Measurements from ENCODE around the gene MEGF11.

The MEGF11 gene

GRCh38 chr15:66016199-66016598 lies 237.4 kb downstream of the MEGF11 start:
- no peaks in the 10 kb centered on the region; the same call in 1 of the 2 replicates for H4K20me1 ChIP-seq (ENCODE audit: insufficient read depth, low read length)
- TF ChIP-seq EZH2phosphoT487 (IDR thresholded peaks at IDR 0.05; ENCODE audit: low read depth) (no peak), CTCF (IDR thresholded peaks at IDR 0.05; ENCODE audit: low read depth, low read length) (no peak)
- no peak overlapping the region for H3K9ac ChIP-seq (ENCODE audit: low read length)
- no peak overlapping the region for H3K27ac ChIP-seq (ENCODE audit: low read length)
- H3K9me3 ChIP-seq (ENCODE audit: insufficient read depth, low read length), result no peaks in the 10 kb centered on the region
- H3K4me3 ChIP-seq (ENCODE audit: low read length), result no peak overlapping the region
- H3K36me3 ChIP-seq (replicated peaks; ENCODE audit: low read depth, low read length), result no peaks in the 10 kb centered on the region
- peaks cover 23% of the 10 kb centered on the region for H3K27me3 ChIP-seq (ENCODE audit: low read depth, low read length)
- H3K4me2 ChIP-seq (ENCODE audit: low read length), result no peak overlapping the region
- no peaks in the 10 kb centered on the region for H3K79me2 ChIP-seq (ENCODE audit: low read length)
- H3K4me1 ChIP-seq (ENCODE audit: low read length), result no peaks in the 10 kb centered on the region
- no peak overlapping the region for H2AFZ ChIP-seq (ENCODE audit: low read depth, low read length)

- Histone ChIP-seq H3K4me1 (ENCODE audit: low read length) (no peaks in the 10 kb centered on the region), H4K20me1 (ENCODE audit: insufficient read depth, low read length) (no peaks in the 10 kb centered on the region; the same call in 1 of the 2 replicates), H3K27me3 (ENCODE audit: low read depth, low read length) (peaks cover 20% of the 10 kb centered on the region), H3K27ac (ENCODE audit: low read length) (no peak overlapping the region), H3K9me3 (ENCODE audit: insufficient read depth, low read length) (no peaks in the 10 kb centered on the region), H3K79me2 (ENCODE audit: low read length) (no peaks in the 10 kb centered on the region), H3K9ac (ENCODE audit: low read length) (no peak overlapping the region), H3K4me3 (ENCODE audit: low read length) (no peak overlapping the region), H2AFZ (ENCODE audit: low read depth, low read length) (no peak overlapping the region), H3K36me3 (replicated peaks; ENCODE audit: low read depth, low read length) (no peaks in the 10 kb centered on the region), H3K4me2 (ENCODE audit: low read length) (no peak overlapping the region)
- TF ChIP-seq EZH2phosphoT487 (IDR thresholded peaks at IDR 0.05; ENCODE audit: low read depth) (no peak), CTCF (IDR thresholded peaks at IDR 0.05; ENCODE audit: low read depth, low read length) (no peak)
Measured at GRCh38 chr15:66014635-66015182, 238.8 kb downstream of the MEGF11 start.

- TF ChIP-seq CTCF (IDR thresholded peaks at IDR 0.05; ENCODE audit: low read depth, low read length), result no peak
- Histone ChIP-seq H3K9ac (ENCODE audit: low read length) (no peak overlapping the region), H3K36me3 (replicated peaks; ENCODE audit: low read depth, low read length) (no peaks in the 10 kb centered on the region), H3K4me1 (ENCODE audit: low read length) (no peaks in the 10 kb centered on the region), H3K27me3 (ENCODE audit: low read depth, low read length) (peaks cover 20% of the 10 kb centered on the region), H2AFZ (ENCODE audit: low read depth, low read length) (no peak overlapping the region), H3K79me2 (ENCODE audit: low read length) (no peaks in the 10 kb centered on the region), H3K27ac (ENCODE audit: low read length) (no peak overlapping the region), H3K4me3 (ENCODE audit: low read length) (no peak overlapping the region), H4K20me1 (ENCODE audit: insufficient read depth, low read length) (no peaks in the 10 kb centered on the region; the same call in 1 of the 2 replicates), H3K9me3 (ENCODE audit: insufficient read depth, low read length) (no peaks in the 10 kb centered on the region), H3K4me2 (ENCODE audit: low read length) (no peak overlapping the region)
Measured at GRCh38 chr15:66014022-66014421, 239.5 kb downstream of the MEGF11 start.

DNA sequence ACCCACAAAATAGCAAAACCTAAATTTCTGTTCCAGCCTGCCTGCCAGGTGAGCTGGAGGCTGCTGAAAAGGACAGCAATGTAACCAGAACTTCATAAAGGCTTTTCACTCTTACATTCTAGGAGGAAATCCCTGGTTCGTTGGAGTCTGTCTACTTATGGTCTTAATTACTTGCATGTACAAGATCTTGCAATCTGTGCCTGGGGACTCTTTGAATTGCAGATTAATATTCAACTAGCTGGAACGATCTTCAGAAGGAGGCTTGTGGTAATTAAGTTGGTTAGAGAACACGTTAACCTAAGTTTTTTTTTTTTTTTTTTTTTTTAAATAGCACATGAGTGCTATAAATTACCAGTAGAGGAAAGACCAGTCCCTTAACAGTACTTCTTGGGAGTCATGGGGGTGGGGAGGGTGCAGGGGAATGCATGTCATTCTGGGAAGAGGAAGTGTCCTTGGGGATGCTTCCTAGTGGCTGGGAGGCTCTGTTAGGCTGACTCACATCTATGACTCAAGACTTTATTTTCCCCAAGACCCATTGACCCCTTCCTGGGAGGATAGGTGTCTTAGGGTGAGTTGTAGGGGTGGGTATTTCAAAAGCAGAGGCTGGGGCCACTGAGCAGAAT lies 244.5 kb downstream of the MEGF11 start:
- Histone ChIP-seq H3K36me3 (replicated peaks; ENCODE audit: low read depth, low read length) (no peaks in the 10 kb centered on the region), H3K9me3 (ENCODE audit: insufficient read depth, low read length) (no peaks in the 10 kb centered on the region), H3K27me3 (ENCODE audit: low read depth, low read length) (peaks cover 20% of the 10 kb centered on the region), H2AFZ (ENCODE audit: low read depth, low read length) (no peak overlapping the region), H3K4me2 (ENCODE audit: low read length) (no peak overlapping the region), H3K27ac (ENCODE audit: low read length) (no peak overlapping the region), H3K4me1 (ENCODE audit: low read length) (no peaks in the 10 kb centered on the region), H3K79me2 (ENCODE audit: low read length) (no peaks in the 10 kb centered on the region), H4K20me1 (ENCODE audit: insufficient read depth, low read length) (peaks cover 9% of the 10 kb centered on the region), H3K4me3 (ENCODE audit: low read length) (no peak overlapping the region), H3K9ac (ENCODE audit: low read length) (no peak overlapping the region)
- TF ChIP-seq CTCF (IDR thresholded peaks at IDR 0.05; ENCODE audit: low read depth, low read length) (no peak), EZH2phosphoT487 (IDR thresholded peaks at IDR 0.05; ENCODE audit: low read depth) (no peak)

Data from OCI-LY3 (cell line).